NCI-H1417 (cell line): ENCODE data around the gene ODAD3.
"Not testable (repeated sequence)": the region's sequence is repeated elsewhere in the genome, so short reads cannot be mapped to it uniquely, and the experiment has no call there.

Source experiments
- DNase-seq, 3 experiments: peaks; one replicate each; lab custom pipeline; 2025; lab: John Stamatoyannopoulos, UW

The ODAD3 gene

GRCh38 chr19:11437955-11438354 is 3.0 kb upstream of the ODAD3 start:
- no peak for DNase-seq

DNA sequence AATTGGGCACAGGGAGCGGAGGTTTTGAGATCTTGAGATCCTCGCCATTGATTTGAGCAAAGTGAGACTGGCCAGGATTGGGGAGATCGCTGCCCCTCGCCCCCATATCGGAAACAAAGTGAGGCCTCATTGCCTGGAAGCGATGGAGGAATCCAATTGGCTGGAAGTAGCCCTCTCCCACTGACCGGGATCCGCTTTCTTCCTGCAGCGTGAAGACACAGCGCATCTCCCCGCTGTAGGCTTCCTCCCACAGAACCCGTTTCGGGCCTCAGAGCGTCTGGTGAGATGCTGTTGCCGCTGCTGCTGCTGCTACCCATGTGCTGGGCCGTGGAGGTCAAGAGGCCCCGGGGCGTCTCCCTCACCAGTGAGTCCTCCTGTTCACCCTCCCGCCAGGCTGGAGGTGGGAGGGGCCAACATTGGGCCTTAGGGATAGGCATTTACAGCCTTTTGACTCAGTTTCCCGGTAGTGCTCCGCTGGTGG is 952 bp upstream of the ODAD3 start:
- peak in 1 of 3 experiments; percentile 78 for DNase-seq

DNA sequence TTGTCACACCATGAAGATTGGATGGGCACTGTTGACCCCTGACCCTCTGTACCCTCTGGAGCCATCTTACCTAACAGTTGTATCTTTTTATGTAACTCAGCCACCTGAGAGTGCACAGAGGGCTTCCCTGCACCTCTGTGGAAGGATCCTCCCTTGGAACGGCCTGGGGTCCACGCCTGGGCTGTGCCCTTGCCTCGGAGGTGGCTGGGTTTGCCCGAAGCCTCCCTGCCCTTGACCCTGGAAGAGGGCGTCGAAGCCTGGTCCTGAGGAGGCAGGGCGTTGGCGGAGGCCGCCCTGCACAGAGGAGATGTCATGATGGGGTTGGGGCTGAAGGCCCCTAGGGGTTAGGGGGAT is 241 bp downstream of the ODAD3 start:
- no peak for DNase-seq

DNA sequence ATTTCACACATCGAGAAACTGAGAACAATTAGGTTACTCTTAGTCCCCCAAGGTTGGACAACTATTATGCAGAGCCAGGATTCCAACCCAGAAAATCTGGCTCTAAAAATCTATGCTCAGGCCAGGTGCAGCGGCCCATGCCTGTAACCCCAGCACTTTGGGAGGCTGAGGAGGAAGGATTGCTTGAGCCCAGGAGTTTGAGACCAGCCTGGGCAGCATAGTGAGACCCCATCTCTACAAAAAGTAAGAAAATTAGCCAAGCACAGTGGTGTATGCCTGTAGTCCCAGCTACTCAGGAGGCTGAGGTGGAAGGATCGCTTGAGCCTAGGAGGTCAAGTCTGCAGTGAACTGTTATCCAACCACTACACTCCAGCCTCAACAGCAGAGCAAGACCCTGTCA is 1.4 kb downstream of the ODAD3 start:
- DNase-seq, result not testable (repeated sequence)

GRCh38 chr19:11426656-11427055 is 8.3 kb downstream of the ODAD3 start:
- DNase-seq, result no peak

- DNase-seq, result no peak
These were observed 9.0 kb downstream of the ODAD3 start for GRCh38 chr19:11425719-11426457.

GRCh38 chr19:11423791-11424181 is 11.1 kb downstream of the ODAD3 start:
- DNase-seq, result no peak

- DNase-seq, result no peak
These were observed 11.6 kb downstream of the ODAD3 start for GRCh38 chr19:11423164-11423790.

DNA sequence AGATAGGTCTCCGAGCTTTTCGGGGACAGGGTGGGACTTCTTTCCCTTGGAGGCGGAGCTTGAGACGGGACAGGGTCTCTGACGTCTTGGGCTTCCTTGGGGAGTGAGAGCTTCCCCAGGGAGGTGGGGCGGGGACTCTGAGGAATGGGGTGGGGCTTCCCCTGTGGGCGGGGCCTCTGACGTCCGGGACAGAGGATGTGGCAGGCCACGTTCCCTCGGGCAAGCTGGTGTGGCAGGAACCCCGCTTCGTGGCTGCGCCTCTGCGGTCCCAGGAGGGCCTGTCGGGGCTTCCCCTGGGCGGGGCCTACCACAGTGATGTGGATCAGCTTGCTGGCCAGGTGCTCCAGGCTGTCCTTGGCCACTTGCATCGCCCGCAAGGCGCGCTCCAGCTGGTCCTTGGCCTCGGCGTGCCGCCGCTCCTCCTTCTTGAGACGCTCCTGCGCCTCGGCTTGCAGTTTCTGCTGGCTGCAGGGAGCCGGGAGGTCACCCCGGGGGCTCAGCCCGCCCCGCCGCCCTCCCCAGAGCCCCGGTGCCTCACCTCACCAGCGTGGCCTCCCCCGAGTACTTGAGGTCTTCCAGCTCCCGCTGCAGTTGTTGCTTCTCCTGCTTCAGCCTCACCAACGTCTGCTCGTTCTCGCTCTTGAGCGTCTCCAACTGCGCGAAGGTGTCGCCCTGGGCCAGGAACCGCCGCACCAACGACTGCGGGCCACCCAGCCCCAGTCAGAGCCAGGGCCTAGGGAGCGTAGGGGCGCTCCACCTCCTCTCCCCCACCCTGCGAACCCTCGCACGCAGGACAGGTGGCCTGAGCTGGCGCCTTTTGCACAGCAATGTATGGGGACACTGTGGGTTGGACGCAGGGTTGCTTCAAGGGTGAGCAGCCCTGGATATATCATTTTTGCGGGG is 12.5 kb downstream of the ODAD3 start:
- peak in 1 of 3 experiments; percentile 34 for DNase-seq

DNA sequence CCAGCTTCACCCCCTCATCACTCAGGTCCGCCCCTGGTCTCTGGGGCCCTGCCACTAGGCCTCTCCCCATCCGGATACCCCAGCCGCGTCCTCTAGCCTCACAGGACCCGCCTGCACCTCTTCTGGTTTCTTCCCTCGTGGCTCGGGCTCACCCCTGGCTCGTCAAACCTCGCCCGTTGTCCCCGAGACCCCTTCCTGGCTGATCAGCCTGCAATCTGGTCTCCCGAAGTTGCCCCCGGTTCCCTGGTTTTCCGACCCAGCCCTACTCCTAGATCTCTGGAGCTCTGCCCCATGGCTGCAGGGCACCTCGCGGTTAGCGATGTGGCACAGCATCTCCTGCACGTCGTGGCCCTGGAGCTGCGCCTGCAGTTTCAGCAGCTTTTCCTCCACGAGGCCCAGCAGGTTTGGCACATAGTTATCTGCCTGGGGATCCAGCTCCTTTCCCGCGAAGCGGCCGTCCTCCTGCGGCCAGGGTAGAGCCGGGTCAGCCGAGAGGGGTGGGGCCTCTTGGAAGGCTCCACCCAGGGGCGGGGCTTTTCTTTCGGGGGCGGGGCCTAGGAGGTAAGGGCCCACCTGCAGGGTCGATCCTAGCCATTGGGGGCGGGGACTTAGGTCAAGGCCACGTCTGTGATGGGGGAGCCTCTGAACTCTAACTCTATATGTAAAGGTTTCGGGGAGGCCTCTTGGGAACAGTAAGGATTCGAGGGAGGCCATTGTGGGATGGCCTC is 13.4 kb downstream of the ODAD3 start:
- no peak for DNase-seq

- no peak for DNase-seq
These were observed 14.2 kb downstream of the ODAD3 start for GRCh38 chr19:11420429-11421370.

- DNase-seq, result peak; percentile 36 to 91 (median 87)
These were observed 16.1 kb downstream of the ODAD3 start, which contains the start of gene RGL3 for GRCh38 chr19:11418549-11419506. RGL3 (minus strand) TSS chr19:11419314; CDS start chr19:11419278, 36 bp downstream.

GRCh38 chr19:11418094-11418548 is 16.8 kb downstream of the ODAD3 start:
- DNase-seq, result no peak

DNA sequence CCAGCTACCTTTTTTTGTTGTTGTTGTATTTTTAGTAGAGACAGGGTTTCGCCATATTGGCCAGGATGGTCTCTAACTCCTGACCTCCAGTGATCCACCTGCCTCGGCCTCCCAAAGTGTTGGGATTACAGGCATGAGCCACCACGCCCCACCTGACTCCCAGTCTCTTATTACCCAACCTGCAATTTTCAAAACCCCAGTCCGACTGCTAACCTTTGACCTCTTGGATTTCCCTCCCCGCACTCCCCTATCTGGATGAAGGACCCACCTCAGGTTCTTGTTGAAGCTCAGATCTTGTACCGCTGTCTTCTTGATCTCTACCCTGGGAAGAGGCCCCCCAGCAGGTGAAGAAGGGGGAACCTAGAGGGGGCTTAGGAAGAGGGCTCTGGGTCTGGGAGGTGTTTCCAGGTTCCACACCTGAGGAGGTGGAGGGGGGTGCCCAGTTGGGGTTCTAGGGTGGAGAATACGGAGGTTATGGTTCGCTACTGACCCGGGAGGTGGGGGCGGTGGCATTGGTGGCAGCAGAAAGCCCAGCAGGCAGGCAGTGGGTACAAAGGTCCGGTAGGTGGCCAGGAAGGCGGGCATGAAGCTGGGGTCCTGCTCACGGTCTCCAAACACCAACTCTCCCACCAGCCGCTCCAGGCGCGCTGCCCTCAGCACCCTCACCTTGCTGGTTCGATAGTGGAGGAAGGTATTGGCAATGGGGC is 18.4 kb downstream of the ODAD3 start:
- no peak for DNase-seq

DNA sequence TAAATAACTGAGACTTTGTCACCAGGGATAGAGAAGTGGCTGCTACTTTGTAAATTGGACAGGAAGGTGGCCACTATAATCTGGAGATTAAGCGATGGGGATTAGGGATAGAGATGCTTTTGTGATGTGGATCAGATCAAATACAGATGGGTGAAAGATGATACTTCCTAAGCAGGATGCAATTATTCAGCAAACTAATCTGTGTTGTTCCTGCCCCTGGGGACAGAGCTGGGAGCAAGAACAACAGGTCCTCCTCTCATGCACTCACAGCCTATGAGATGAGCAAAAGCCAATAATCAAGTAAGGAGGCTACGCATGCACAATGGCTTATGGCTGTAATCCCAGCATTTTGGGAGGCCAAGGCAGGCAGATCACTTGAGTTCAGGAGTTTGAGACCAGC is 20.4 kb downstream of the ODAD3 start:
- peak in 1 of 3 experiments; percentile 22 for DNase-seq

- no peak for DNase-seq
These were observed 24.2 kb downstream of the ODAD3 start for GRCh38 chr19:11410682-11411081.

GRCh38 chr19:11408591-11408990 is 26.3 kb downstream of the ODAD3 start:
- no peak for DNase-seq

- DNase-seq, result not testable (repeated sequence)
These were observed 28.2 kb downstream of the ODAD3 start for GRCh38 chr19:11406703-11407236.
